ENCODE data around the gene PDE3A. TPM values are rescaled to one million over a fixed set of nuclear protein-coding genes. Genes with fewer than 3 reads are reported as not detected.

The PDE3A gene
- total and polyA plus RNA-seq, 2 experiments from 2014 or later = 1.8 to 2.7 TPM

DNA sequence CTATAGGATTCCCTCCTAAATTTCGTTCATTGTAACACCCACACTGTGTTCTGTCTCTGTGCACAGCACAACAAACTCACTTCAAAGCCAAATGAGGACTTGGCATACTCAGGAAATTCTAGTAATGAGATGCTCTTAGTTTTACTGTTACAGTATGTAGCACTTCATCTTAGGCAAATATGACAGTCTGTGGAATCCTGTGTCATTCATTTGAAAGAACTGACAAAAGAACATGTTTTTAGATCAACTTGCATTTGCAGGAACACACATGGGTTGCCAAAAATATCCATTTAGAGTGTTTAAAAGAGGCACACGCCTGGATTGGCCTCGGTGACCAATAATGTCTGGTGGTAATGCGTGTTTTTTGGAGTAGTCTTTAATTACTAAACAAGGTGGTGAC lies 56.5 kb downstream of the PDE3A start:
- H3K27ac ChIP-seq = no peak overlapping the region
- no peak overlapping the region for H3K4me3 ChIP-seq
- DNase-seq (ENCODE audit: low read depth in 1 of 2, low spot score in 1 of 2) = no peak
- TF ChIP-seq, protein P1, sequence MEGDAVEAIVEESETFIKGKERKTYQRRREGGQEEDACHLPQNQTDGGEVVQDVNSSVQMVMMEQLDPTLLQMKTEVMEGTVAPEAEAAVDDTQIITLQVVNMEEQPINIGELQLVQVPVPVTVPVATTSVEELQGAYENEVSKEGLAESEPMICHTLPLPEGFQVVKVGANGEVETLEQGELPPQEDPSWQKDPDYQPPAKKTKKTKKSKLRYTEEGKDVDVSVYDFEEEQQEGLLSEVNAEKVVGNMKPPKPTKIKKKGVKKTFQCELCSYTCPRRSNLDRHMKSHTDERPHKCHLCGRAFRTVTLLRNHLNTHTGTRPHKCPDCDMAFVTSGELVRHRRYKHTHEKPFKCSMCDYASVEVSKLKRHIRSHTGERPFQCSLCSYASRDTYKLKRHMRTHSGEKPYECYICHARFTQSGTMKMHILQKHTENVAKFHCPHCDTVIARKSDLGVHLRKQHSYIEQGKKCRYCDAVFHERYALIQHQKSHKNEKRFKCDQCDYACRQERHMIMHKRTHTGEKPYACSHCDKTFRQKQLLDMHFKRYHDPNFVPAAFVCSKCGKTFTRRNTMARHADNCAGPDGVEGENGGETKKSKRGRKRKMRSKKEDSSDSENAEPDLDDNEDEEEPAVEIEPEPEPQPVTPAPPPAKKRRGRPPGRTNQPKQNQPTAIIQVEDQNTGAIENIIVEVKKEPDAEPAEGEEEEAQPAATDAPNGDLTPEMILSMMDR (IDR thresholded peaks at IDR 0.05; ENCODE audit: low read depth, low read length) = no peak
- no peaks in the 10 kb centered on the region for H3K4me1 ChIP-seq (ENCODE audit: low read depth)
- H3K9me3 ChIP-seq (ENCODE audit: low read depth) = no peaks in the 10 kb centered on the region
- no peaks in the 10 kb centered on the region for H3K36me3 ChIP-seq
- no peaks in the 10 kb centered on the region for H3K27me3 ChIP-seq

DNA sequence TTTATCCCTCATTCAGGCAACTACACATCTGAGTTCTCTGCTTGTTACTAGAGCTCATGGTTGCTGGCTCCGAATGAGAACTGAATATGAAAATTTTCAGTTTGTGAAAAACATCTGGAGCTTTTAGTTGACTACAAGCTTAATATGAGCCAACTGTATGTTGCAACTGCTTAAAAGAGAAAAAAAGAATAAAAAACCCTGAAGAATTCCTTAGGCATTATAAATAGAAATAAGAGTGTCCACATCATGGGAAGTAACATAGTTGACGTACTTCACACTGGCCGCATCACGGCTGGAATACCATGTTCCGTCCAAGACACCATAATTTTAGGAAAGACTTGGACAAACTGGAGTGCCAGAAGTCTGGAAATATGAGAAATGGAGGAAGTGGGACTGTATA lies 57.9 kb downstream of the PDE3A start:
- Histone ChIP-seq H3K27ac (no peak overlapping the region), H3K4me1 (ENCODE audit: low read depth) (no peaks in the 10 kb centered on the region), H3K4me3 (no peak overlapping the region), H3K36me3 (no peaks in the 10 kb centered on the region), H3K9me3 (ENCODE audit: low read depth) (no peaks in the 10 kb centered on the region), H3K27me3 (no peaks in the 10 kb centered on the region)
- TF ChIP-seq, protein P1 (IDR thresholded peaks at IDR 0.05; ENCODE audit: low read depth, low read length) = no peak
- DNase-seq (ENCODE audit: low read depth in 1 of 2, low spot score in 1 of 2) = peak in 1 of 2 donors; percentile 74

DNA sequence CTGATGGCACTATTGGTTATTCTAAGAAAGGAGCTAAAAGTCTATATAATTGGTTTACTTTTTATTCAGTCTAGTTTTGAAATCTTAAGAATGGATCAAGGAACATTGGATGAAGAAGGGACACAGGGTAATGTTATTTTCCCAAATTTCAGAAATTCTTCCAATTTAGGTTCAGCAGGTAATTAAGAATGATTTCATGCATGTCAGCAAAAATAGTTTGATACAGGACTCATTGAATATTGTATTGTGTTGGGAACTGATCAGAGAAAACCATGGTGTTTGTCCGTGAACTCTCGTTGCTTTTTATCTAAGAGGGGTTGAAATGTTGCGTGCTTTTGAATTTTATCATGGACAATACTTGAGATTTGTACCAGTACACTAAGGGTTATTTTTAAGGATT lies 58.6 kb downstream of the PDE3A start:
- Histone ChIP-seq H3K9me3 (ENCODE audit: low read depth) (no peaks in the 10 kb centered on the region), H3K27ac (no peak overlapping the region), H3K27me3 (no peaks in the 10 kb centered on the region), H3K36me3 (no peaks in the 10 kb centered on the region), H3K4me3 (no peak overlapping the region), H3K4me1 (ENCODE audit: low read depth) (no peaks in the 10 kb centered on the region)
- TF ChIP-seq, protein P1 (IDR thresholded peaks at IDR 0.05; ENCODE audit: low read depth, low read length) = no peak
- DNase-seq (ENCODE audit: low read depth in 1 of 2, low spot score in 1 of 2) = no peak

DNA sequence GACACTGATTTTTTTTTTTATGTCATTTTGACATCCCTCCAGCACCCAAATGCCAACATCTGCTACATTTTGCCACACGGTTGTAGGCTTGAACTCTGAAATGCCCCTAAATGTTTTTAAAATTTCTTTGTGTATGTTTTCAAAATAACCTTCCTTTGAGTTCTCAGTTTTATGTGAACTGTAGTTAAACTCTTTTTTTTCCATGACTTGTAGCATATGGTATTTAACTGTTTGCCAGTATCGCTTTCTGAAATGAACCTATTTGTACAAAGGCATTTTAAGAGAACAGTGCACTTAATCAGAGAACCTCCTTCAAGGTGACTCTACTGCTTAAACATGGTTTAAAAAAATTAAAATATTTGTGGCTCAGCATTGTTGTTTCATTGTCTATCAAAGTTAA lies 61.5 kb downstream of the PDE3A start:
- no peak overlapping the region for H3K27ac ChIP-seq
- no peaks in the 10 kb centered on the region for H3K4me1 ChIP-seq (ENCODE audit: low read depth)

DNA sequence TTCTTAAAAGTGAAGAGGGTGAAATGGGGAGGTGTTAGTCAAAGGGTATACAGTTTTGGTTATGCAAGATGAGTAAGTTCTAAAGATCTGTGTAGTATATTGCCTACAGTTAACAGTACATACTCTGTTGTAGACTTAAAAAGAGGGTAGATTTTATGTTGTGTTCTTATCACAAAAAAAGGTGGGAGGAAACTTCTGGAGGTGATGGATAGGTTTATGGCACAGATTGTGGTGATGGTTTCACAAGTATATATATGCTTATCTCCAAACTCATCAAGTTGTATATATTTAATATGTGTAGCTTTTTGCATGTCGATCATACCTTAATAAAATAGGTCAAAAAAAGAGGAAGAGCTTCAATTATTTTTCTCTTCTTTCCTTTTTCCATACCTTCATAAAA lies 64.0 kb downstream of the PDE3A start:
- TF ChIP-seq, protein P1 (IDR thresholded peaks at IDR 0.05; ENCODE audit: low read depth, low read length) = no peak
- peaks cover 2% of the 10 kb centered on the region for H3K9me3 ChIP-seq (ENCODE audit: low read depth)
- no peaks in the 10 kb centered on the region for H3K4me1 ChIP-seq (ENCODE audit: low read depth)
- no peaks in the 10 kb centered on the region for H3K36me3 ChIP-seq
- DNase-seq (ENCODE audit: low read depth in 1 of 2, low spot score in 1 of 2) = no peak
- no peaks in the 10 kb centered on the region for H3K27me3 ChIP-seq
- H3K4me3 ChIP-seq = no peak overlapping the region
- no peak overlapping the region for H3K27ac ChIP-seq

More for the DNA sequence above, 61.5 kb downstream of the PDE3A start:
- Histone ChIP-seq H3K9me3 (ENCODE audit: low read depth) (peaks cover 2% of the 10 kb centered on the region), H3K4me3 (no peak overlapping the region), H3K27me3 (no peaks in the 10 kb centered on the region), H3K36me3 (no peaks in the 10 kb centered on the region)
- DNase-seq (ENCODE audit: low read depth in 1 of 2, low spot score in 1 of 2) = no peak
- TF ChIP-seq, protein P1 (IDR thresholded peaks at IDR 0.05; ENCODE audit: low read depth, low read length) = no peak

DNA sequence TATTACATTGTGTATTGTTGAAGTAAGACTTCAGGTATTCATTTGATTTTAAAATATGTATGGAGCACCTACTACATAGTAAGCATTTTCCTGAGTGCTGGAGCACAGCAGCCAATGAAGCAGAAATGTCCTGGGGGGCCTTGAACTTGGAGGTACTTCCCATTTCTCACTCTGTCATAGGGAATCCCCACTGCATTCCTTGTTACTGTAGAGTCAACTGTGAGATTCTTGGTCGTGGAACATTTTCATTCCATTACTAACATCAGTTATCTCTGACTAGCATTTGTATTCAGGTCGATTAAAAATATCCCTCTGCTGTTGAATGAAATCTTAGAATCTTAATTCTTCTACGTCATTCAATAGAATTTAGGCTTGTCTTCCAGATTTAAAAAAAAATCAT lies 66.7 kb downstream of the PDE3A start:
- DNase-seq (ENCODE audit: low read depth in 1 of 2, low spot score in 1 of 2) = peak in 1 of 2 donors; percentile 46
- TF ChIP-seq, protein P1 (IDR thresholded peaks at IDR 0.05; ENCODE audit: low read depth, low read length) = no peak
- Histone ChIP-seq H3K27ac (no peak overlapping the region), H3K9me3 (ENCODE audit: low read depth) (peaks cover 2% of the 10 kb centered on the region), H3K4me1 (ENCODE audit: low read depth) (no peaks in the 10 kb centered on the region), H3K27me3 (no peaks in the 10 kb centered on the region), H3K4me3 (no peak overlapping the region), H3K36me3 (no peaks in the 10 kb centered on the region)

Data from cardiac muscle cell (in vitro differentiated cells and primary cell).